Neural cell (in vitro differentiated cells): ENCODE measurements around the gene UMODL1. TPM values are rescaled to one million over a fixed set of nuclear protein-coding genes. Genes with fewer than 3 reads are reported as not detected.

Experiments
- H2AFZ ChIP-seq: fragments of 200-600, 300-800 bp; sonication (generic), shearing (Covaris generic); 2 replicates; pipeline ENCODE4 v1.6.0; 2014; ENCODE audit warnings: low read depth, mild to moderate bottlenecking, antibody characterized with exemption, low read length, moderate library complexity
- H3F3A ChIP-seq: fragments of 200-600 bp; shearing (Covaris generic); 2 replicates; pipeline ENCODE4 v1.6.1; 2016; ENCODE audit warnings: mild to moderate bottlenecking, moderate library complexity, mixed read lengths, antibody characterized with exemption, low read length; ENCODE audit not compliant: insufficient read depth, poor library complexity, severe bottlenecking
- H3K27ac ChIP-seq: fragments of 200-600, 300-800 bp; sonication (generic), shearing (Covaris generic); 2 replicates; pipeline ENCODE4 v1.5.1; 2014; ENCODE audit warnings: mild to moderate bottlenecking, low read length, moderate library complexity
- H3K27me3 ChIP-seq: fragments of 300-800, 200-600 bp; sonication (generic), shearing (Covaris generic); 2 replicates; pipeline ENCODE4 v1.6.0; 2014; ENCODE audit warnings: mild to moderate bottlenecking, low read depth, low read length, moderate library complexity; ENCODE audit not compliant: insufficient read depth
- H3K36me3 ChIP-seq: fragments of 300-800, 200-600 bp; sonication (generic), shearing (Covaris generic); 2 replicates; pipeline ENCODE4 v1.5.1; 2014; ENCODE audit warnings: mild to moderate bottlenecking, antibody characterized with exemption, low read length, moderate library complexity; ENCODE audit not compliant: insufficient read depth
- H3K4me2 ChIP-seq: fragments of 300-800, 200-600 bp; sonication (generic), shearing (Covaris generic); 2 replicates; pipeline ENCODE4 v1.6.0; 2014; ENCODE audit warnings: mild to moderate bottlenecking, low read length
- H3K4me3 ChIP-seq: fragments of 300-800, 200-600 bp; sonication (generic), shearing (Covaris generic); 2 replicates; pipeline ENCODE4 v1.5.1; 2014; ENCODE audit warnings: mild to moderate bottlenecking, low read length, moderate library complexity
- H3K79me2 ChIP-seq: fragments of 200-600 bp; shearing (Covaris generic); replicated peaks from 2 replicates; pipeline ENCODE4 v1.6.0; 2014; ENCODE audit warnings: mild to moderate bottlenecking, low read length, moderate library complexity; ENCODE audit not compliant: insufficient read depth
- H3K9ac ChIP-seq: fragments of 300-800, 200-600 bp; sonication (generic), shearing (Covaris generic); 2 replicates; pipeline ENCODE4 v1.6.1; 2016; ENCODE audit warnings: mild to moderate bottlenecking, low read length, mixed read lengths
- H3K9me2 ChIP-seq: fragments of 200-600 bp; shearing (Covaris generic); 2 replicates; pipeline ENCODE4 v1.6.1; 2016; ENCODE audit warnings: mild to moderate bottlenecking, low read length, mixed read lengths; ENCODE audit not compliant: insufficient read depth
- H3K9me3 ChIP-seq: fragments of 200-600, 300-800 bp; sonication (generic), shearing (Covaris generic); 2 replicates; pipeline ENCODE4 v1.6.1; 2016; ENCODE audit warnings: mild to moderate bottlenecking, mixed run types, low read length, moderate library complexity, mixed read lengths
- H4K20me1 ChIP-seq: fragments of 200-600 bp; shearing (Covaris generic); 2 replicates; pipeline ENCODE4 v1.6.1; 2016; ENCODE audit warnings: mild to moderate bottlenecking, mixed run types; ENCODE audit not compliant: insufficient read depth
- EP300 ChIP-seq: fragments of 450-650 bp; conservative IDR thresholded peaks from 2 replicates; pipeline ENCODE4 v1.6.1; 2014; ENCODE audit warnings: antibody characterized with exemption, mild to moderate bottlenecking, moderate library complexity; ENCODE audit not compliant: poor library complexity, severe bottlenecking
- EZH2 ChIP-seq: fragments of 200-600, 300-800 bp; shearing (Covaris generic), sonication (generic); IDR thresholded peaks from 2 replicates; pipeline ENCODE4 v1.6.1; 2014; ENCODE audit warnings: antibody characterized with exemption, low read length, borderline replicate concordance, mild to moderate bottlenecking; ENCODE audit not compliant: insufficient read depth, poor library complexity, severe bottlenecking
- MXI1 ChIP-seq: fragments of 450-650 bp; conservative IDR thresholded peaks from 2 replicates; pipeline ENCODE4 v1.6.1; 2014; ENCODE audit warnings: antibody characterized with exemption, mild to moderate bottlenecking; ENCODE audit not compliant: poor library complexity, severe bottlenecking
- POLR2AphosphoS5 ChIP-seq: IDR thresholded peaks from 2 replicates; pipeline ENCODE4 v1.6.1; 2012
- RAD21 ChIP-seq: fragments of 450-650 bp; conservative IDR thresholded peaks from 2 replicates; pipeline ENCODE4 v1.6.1; 2014; ENCODE audit warnings: antibody characterized with exemption, mild to moderate bottlenecking, moderate library complexity
- SMC3 ChIP-seq: fragments of 450-650 bp; conservative IDR thresholded peaks from 2 replicates; pipeline ENCODE4 v1.6.1; 2014; ENCODE audit warnings: antibody characterized with exemption, mild to moderate bottlenecking, moderate library complexity; ENCODE audit not compliant: poor library complexity
- TAF1 ChIP-seq: IDR thresholded peaks from 2 replicates; pipeline ENCODE4 v1.6.1; 2012; ENCODE audit warnings: low read depth
- polyA plus RNA-seq: library from polyadenylated mRNA; depleted of rRNA; stranded (reverse); fragments of >200 nt; gene quantifications from 2 replicates; pipeline ENCODE4 v1.2.3, GENCODE V29; 2014
- TF ChIP-seq, protein P1 (sequence below): IDR thresholded peaks from 2 replicates; pipeline ENCODE4 v1.6.1; 2012; ENCODE audit warnings: borderline replicate concordance
- TF ChIP-seq, protein P2 (sequence below): fragments of 450-650 bp; IDR thresholded peaks from 2 replicates; pipeline ENCODE4 v1.5.1; 2014; ENCODE audit warnings: antibody characterized with exemption, mild to moderate bottlenecking, moderate library complexity; ENCODE audit not compliant: poor library complexity, severe bottlenecking

The UMODL1 gene
- polyA plus RNA-seq, 1 donor from 2014 or later = 0.11 TPM

DNA sequence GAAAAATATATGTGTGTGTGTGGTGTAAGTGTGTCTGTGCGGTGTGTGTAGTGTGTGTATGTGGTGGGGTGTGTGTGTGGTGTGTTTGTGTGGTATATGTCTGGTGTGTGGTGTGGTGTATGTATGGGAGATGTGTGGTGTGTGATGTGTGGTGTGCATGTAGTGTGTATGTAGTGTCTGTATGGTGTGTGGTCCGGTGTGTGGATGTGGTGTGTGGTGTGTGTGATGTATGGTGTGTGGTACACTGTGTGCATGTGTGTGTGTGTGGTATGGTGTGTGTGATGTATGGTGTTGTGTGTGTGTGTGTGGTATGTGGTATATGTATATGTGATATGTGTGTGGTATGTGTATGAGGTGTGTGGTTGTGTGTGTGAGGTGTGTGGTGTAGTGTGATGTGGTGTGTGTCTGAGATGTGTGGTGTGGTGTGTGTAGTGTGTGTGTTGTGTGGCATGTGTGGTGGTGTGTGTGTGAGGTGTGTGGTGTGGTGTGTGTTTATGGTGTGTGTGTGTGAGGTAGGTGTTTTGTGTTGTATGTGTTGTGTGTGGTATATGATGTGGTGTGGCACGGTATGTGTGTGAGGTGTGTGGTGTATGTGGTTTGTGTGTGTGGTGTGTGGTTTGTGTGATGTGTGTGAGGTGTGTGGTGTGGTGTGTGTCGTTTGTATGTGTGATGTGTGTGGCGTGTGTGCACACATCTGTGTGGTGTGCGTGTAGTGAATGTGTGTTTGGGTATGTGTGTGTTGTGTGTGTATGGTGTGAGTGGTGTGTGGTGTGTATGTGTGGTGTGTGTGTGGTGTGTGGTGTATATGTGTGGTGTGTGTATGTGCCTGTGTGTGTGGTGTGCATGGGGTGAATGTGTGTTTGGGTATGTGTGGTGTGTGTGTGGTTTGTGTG lies 112.5 kb downstream of the UMODL1 start:
- no peak overlapping the region for H3K27ac ChIP-seq
- TF ChIP-seq EP300 (no peak), SMC3 (no peak), RAD21 (no peak), POLR2AphosphoS5 (no peak), MXI1 (no peak), TAF1 (no peak), EZH2 (no peak)
- TF ChIP-seq, protein P1, sequence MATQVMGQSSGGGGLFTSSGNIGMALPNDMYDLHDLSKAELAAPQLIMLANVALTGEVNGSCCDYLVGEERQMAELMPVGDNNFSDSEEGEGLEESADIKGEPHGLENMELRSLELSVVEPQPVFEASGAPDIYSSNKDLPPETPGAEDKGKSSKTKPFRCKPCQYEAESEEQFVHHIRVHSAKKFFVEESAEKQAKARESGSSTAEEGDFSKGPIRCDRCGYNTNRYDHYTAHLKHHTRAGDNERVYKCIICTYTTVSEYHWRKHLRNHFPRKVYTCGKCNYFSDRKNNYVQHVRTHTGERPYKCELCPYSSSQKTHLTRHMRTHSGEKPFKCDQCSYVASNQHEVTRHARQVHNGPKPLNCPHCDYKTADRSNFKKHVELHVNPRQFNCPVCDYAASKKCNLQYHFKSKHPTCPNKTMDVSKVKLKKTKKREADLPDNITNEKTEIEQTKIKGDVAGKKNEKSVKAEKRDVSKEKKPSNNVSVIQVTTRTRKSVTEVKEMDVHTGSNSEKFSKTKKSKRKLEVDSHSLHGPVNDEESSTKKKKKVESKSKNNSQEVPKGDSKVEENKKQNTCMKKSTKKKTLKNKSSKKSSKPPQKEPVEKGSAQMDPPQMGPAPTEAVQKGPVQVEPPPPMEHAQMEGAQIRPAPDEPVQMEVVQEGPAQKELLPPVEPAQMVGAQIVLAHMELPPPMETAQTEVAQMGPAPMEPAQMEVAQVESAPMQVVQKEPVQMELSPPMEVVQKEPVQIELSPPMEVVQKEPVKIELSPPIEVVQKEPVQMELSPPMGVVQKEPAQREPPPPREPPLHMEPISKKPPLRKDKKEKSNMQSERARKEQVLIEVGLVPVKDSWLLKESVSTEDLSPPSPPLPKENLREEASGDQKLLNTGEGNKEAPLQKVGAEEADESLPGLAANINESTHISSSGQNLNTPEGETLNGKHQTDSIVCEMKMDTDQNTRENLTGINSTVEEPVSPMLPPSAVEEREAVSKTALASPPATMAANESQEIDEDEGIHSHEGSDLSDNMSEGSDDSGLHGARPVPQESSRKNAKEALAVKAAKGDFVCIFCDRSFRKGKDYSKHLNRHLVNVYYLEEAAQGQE = no peak
- TF ChIP-seq, protein P2, sequence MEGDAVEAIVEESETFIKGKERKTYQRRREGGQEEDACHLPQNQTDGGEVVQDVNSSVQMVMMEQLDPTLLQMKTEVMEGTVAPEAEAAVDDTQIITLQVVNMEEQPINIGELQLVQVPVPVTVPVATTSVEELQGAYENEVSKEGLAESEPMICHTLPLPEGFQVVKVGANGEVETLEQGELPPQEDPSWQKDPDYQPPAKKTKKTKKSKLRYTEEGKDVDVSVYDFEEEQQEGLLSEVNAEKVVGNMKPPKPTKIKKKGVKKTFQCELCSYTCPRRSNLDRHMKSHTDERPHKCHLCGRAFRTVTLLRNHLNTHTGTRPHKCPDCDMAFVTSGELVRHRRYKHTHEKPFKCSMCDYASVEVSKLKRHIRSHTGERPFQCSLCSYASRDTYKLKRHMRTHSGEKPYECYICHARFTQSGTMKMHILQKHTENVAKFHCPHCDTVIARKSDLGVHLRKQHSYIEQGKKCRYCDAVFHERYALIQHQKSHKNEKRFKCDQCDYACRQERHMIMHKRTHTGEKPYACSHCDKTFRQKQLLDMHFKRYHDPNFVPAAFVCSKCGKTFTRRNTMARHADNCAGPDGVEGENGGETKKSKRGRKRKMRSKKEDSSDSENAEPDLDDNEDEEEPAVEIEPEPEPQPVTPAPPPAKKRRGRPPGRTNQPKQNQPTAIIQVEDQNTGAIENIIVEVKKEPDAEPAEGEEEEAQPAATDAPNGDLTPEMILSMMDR = no peak
- no peaks in the 10 kb centered on the region for H3K27me3 ChIP-seq
- no peak overlapping the region for H3K4me2 ChIP-seq
- no peaks in the 10 kb centered on the region for H4K20me1 ChIP-seq
- H3K36me3 ChIP-seq = no peaks in the 10 kb centered on the region
- no peak overlapping the region for H3K4me3 ChIP-seq
- H3K79me2 ChIP-seq = no peaks in the 10 kb centered on the region
- H3F3A ChIP-seq = no peaks in the 10 kb centered on the region
- no peaks in the 10 kb centered on the region for H3K9me2 ChIP-seq
- no peaks in the 10 kb centered on the region for H3K9me3 ChIP-seq
- no peak overlapping the region for H3K9ac ChIP-seq
- H2AFZ ChIP-seq = no peak overlapping the region

DNA sequence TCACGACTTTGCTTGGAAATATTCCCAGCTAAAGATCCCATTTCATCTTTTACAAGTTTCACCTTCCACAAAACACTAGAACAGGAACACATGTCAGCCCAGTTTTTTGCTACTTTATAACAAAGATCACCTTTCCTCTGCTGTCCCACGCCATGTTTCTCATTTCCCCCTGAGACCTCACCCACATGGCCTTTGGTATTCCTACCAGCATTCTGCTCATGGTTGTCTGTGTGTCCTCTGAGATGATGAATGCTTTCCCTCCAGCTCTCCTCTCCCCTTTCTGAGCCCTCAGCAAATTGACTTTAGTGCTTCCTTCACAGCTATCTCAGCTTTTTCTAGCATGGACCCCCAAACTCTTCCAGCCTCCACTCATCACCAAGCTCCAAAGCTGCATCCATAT lies 115.5 kb downstream of the UMODL1 start:
- no peaks in the 10 kb centered on the region for H3K9me3 ChIP-seq
- H4K20me1 ChIP-seq = no peaks in the 10 kb centered on the region
- H3K4me2 ChIP-seq = no peak overlapping the region
- H2AFZ ChIP-seq = no peak overlapping the region
- H3K27ac ChIP-seq = no peak overlapping the region
- H3F3A ChIP-seq = no peaks in the 10 kb centered on the region
- no peaks in the 10 kb centered on the region for H3K36me3 ChIP-seq
- H3K9ac ChIP-seq = no peak overlapping the region
- no peaks in the 10 kb centered on the region for H3K9me2 ChIP-seq
- no peaks in the 10 kb centered on the region for H3K27me3 ChIP-seq
- no peak overlapping the region for H3K4me3 ChIP-seq
- no peaks in the 10 kb centered on the region for H3K79me2 ChIP-seq
- TF ChIP-seq, protein P1 = no peak
- TF ChIP-seq POLR2AphosphoS5 (no peak), RAD21 (no peak), SMC3 (no peak), MXI1 (no peak), TAF1 (no peak), EP300 (no peak), EZH2 (no peak)
- TF ChIP-seq, protein P2 = no peak
